SU-DHL-6 (cell line): ENCODE results near the gene HEYL.

ENCODE experiments used
- CTCF ChIP-seq: fragments of 200-600 bp; sonication (generic); IDR thresholded peaks from one replicate; pipeline ENCODE4 v1.5.1; 2017; ENCODE audit warnings: antibody characterized with exemption, mild to moderate bottlenecking, low read length, moderate library complexity; ENCODE audit not compliant: insufficient read depth, poor library complexity, severe bottlenecking
- EZH2phosphoT487 ChIP-seq: fragments of 200-600 bp; sonication (generic), shearing (Covaris generic); conservative IDR thresholded peaks from 2 replicates; pipeline ENCODE4 v1.6.1; 2018; ENCODE audit warnings: mild to moderate bottlenecking, antibody characterized with exemption, low read length, moderate library complexity, mixed read lengths

GRCh38 chr1:39638965-39639304 is 508 bp downstream of the HEYL start:
- TF ChIP-seq CTCF (no peak), EZH2phosphoT487 (no peak)
